ENCODE data around the gene IFIT1B.
"Not testable (repeated sequence)": the region's sequence is repeated elsewhere in the genome, so short reads cannot be mapped to it uniquely, and the experiment has no call there.

IFIT1B gene, protein sequence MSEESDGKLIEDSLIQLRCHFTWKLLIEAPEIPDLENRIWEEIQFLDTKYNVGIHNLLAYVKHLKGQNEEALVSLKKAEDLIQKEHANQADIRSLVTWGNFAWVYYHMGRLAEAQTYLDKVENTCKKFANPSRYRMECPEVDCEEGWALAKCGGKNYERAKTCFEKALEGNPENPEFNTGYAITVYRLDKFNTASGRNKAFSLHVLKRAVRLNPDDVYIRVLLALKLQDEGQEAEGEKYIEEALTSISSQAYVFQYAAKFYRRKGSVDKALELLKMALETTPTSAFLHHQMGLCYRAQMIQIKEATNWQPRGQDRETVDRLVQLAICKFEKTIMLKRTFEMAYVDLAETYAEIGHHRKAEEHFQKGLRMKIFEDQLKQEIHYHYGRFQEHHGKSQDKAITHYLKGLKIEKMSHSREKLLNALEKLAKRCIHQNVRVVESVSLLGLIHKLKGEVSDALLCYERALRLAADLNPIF

DNA sequence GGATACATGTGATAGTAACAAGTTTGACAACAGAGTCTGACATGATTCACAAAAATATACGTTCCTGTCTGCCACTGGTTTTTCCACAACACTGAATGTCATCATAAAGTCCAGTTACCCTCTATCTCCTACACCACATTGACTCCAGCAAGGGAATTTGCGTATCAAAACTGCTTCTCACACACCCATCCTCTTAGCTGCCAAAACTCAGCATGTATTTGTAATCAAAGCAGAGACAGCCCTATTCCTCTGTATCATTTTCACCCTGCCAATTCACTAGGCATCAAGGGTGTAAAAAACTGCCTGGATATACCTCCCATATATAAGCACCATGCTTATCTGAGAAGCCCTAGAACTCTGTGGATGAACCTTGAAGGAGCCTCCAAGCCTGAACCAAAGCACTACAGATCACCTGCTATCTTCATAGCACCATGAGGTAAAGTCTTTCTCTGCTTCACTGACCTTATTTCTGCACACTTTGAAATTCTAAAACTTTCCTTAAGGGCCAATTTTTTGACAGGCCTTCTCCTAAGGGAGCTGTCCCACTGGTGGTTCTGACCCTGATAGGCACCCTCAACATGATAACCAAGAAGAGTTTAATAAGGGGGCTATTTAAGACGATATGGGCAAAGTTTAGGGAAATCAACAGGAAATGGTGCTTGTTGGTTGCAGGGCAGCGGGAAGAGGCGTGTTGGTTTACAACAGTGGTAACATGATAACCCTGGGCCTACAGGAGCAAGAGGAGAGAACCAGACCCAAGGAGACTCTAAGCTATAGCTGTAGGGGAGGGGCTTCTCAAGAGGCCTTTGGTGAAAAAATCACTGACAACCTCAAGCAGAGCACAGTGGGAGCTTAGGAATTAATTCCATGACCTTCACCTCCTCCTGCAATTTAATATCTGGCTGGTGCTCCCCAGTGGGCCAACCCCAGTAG is at the start of gene IFIT1B:
Gene IFIT1B, plus strand, starts transcription at position 352 of the 933 bp plus-strand sequence. Its CDS starts 80 bp downstream, at position 432.
- no peak for DNase-seq

DNA sequence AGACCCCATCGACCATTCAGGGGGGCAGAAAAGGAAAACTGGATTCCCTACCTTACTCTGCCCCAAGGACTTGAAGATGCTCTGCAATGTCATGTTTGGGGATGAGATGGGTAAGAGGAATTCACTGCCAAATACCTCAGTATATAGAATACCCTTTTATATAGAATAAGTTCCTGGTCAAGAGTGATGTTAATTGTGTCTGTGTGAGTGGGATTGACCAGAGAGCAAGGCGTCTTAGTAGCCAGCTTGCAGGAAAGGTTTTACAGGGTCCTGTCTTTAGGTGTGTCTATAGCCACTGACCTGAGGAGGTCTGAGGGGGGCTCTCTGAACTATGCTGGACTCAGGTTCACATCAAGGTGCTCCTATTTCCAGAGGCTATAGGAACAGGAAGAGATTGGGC is 48.7 kb upstream of the IFIT1B start:
- DNase-seq, result no peak

- DNase-seq, result not testable (repeated sequence)
Observed at GRCh38 chr10:89330014-89330413, 47.8 kb upstream of the IFIT1B start.

DNA sequence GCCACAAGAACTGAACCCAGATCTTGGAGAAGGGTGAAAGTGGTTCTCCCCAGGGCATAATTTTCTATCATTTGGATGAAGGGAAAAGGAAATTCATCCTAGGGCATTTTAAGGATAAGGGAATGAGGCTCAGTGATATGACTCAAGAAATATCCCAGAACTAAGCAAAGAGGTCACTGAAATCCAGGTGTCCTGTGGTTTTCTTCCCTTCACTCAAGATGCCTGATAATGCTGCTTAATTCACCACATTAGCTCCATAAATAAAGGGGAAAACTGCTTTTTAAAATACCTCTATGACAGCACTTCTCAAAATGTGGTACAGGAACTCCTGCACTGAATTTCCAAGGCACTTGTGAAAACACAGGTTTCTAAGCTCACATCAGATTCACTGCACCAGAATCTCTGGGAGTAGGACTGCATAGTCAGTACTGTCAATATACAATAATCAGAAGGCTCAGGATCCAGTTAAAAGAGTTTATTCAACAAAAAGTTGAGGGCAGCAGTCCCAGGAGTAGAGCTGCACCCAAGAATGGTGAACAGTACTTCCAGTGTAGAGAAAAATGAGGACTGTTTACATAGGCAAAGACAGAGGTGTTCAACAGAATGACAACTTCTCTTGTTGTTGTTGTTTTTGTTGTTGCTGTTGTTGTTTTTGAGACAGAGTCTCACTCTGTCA is 47.2 kb upstream of the IFIT1B start:
- no peak for DNase-seq

DNA sequence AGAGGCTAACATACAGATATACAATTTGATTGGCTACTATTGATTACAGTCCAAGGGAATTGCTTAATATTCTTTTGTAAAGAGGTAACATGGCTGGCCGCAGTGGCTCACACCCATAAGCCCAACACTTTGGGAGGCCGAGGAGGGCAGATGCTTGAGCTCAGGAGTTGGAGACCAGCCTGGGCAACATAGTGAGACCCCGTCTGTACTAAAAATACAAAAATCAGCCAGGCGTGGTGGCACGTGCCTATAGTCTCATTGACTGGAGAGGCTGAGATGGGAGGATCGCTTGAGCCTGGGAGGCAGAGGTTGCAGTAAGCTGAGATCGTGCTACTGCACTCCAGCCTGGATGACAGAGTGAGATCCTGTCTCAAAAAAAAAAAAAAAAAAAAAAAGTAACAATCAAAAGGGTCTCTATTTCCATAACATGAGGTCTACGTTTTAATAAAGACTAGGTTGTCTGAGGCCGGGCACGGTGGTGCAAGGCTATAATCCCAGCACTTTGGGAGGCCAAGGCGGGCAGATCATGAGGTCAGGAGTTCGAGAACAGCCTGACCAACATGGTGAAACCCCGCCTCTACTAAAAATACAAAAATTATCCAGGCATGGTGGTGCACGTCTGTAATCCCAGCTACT is 46.3 kb upstream of the IFIT1B start:
- not testable (repeated sequence) for DNase-seq

DNA sequence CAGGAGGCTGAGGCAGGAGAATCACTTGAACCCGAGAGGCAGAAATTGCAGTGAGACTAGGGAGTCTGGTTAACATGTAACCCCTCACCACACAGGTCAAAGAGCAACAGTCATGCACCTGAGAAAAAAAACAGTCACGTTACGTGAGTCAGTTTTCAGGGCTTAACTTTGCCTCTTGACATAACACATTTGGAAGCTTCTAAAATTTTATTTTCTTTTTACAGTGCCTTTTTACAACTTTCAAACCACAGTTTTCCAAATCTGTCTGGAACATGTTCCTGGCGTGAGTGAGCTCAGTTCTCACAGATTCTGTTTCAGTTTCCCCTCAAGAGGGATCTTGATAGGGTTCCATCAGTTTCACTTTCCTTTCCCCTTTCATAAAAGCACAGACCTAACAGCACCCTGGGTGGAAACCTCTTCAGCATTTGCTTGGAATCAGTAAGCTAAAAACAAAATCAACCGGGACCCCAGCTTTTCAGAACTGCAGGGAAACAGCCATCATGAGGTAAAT is 45.7 kb upstream of the IFIT1B start:
- DNase-seq, result no peak

- no peak for DNase-seq
Observed at GRCh38 chr10:89335226-89335625, 42.6 kb upstream of the IFIT1B start.

DNA sequence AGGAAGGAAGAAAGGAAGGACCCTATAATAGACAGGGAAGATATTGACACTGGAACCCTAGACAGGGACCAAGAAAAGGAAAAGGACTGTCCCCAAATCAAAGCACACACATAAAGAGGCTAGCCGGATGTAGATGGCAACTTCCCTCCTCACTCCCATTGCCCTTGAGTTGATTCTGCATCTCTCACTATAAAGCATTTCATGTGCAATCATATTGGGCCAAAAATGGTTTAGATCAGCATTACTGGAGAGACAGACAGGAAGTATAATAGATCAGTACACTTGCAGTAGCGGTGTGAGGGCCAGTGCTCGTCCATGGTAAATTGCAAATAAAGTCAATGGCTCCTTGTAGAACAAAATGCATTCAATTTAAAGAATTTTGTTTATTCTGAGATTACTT is 41.6 kb upstream of the IFIT1B start:
- no peak for DNase-seq

- DNase-seq, result peak; percentile 22
Observed at GRCh38 chr10:89337484-89337883, 40.4 kb upstream of the IFIT1B start.

GRCh38 chr10:89338713-89339112 is 39.1 kb upstream of the IFIT1B start:
- no peak for DNase-seq

DNA sequence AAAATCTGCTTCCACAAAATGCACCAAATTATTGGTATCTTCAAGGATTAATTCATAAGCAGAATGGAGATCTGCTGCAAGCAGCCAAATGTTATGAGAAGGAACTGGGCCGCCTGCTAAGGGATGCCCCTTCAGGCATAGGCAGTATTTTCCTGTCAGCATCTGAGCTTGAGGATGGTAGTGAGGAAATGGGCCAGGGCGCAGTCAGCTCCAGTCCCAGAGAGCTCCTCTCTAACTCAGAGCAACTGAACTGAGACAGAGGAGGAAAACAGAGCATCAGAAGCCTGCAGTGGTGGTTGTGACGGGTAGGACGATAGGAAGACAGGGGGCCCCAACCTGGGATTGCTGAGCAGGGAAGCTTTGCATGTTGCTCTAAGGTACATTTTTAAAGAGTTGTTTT is 38.0 kb upstream of the IFIT1B start:
- no peak for DNase-seq

DNA sequence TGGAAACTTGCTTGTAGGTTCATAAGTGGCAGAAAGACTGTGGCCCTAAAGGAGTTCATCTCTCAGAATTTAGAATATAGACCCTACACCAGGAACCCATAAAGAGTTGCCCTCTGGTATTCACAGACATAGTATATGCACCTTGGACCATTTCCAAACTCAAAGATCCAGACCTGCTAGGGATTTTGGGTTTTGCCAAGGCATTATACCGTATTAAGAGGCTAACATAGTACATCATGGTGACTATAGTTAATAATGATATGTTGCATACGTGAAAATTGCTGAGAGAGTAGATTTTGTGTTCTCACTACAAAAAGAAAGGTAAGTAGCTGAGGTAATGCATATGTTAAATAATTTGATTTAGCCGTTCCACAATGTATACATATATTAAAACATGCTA is 36.2 kb upstream of the IFIT1B start:
- DNase-seq, result no peak

- DNase-seq, result no peak
Observed at GRCh38 chr10:89342206-89342958, 35.5 kb upstream of the IFIT1B start.

- DNase-seq, result no peak
Observed at GRCh38 chr10:89343089-89343767, 34.6 kb upstream of the IFIT1B start.

DNA sequence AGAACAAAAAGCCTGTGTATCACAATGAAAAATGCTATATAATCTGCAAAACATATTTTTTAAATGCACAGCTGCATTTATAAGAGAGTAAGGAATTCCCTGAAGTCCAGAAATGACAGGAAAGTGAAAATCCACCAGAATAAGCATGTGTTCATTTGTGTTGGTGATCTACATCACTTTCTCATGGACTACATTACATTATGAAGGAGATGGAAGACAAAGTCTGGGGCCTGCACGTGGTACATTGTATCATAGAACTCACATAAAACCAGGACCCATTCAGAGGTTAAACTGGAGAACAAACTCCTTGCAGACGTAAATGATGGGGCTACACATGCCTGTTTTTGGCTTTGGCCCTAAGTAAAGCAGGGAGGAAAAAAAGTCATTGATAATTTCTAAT is 33.7 kb upstream of the IFIT1B start:
- no peak for DNase-seq

GRCh38 chr10:89345367-89346000 is 32.4 kb upstream of the IFIT1B start:
- no peak for DNase-seq

- no peak for DNase-seq
Observed at GRCh38 chr10:89346405-89347254, 31.2 kb upstream of the IFIT1B start.

- no peak for DNase-seq
Observed at GRCh38 chr10:89347701-89348457, 30.0 kb upstream of the IFIT1B start.

GRCh38 chr10:89348481-89348880 is 29.4 kb upstream of the IFIT1B start:
- no peak for DNase-seq

Data from activated CD4-positive, alpha-beta T cell treated with anti-CD3 and anti-CD28 coated beads, Interleukin-2, amount 50 U/mL, for 1 hour (primary cell).